Sigmoid colon (tissue), 7 donors: ENCODE data around the gene MYO1A. TPM values are rescaled to one million over a fixed set of nuclear protein-coding genes. Genes with fewer than 3 reads are reported as not detected.
A peak's percentile ranks its signal among the peaks of the same experiment; 100 is the strongest.

Source experiments
- DNase-seq: peaks from one replicate; pipeline ENCODE4 v3.0.0-alpha.2; 2019
- H3K27ac ChIP-seq, 4 donors: fragments of 200-600 bp; sonication (generic); one replicate each; pipeline ENCODE4 v1.5.1; 2016 to 2019; ENCODE audit warnings: mild to moderate bottlenecking in 1 of 4
- H3K27me3 ChIP-seq, 3 donors: fragments of 200-600 bp; sonication (generic); one replicate each; pipeline ENCODE4 v1.5.1; 2019; ENCODE audit warnings: mild to moderate bottlenecking in 1 of 3
- H3K36me3 ChIP-seq, 4 donors: fragments of 200-600 bp; sonication (generic); one replicate each; pipeline ENCODE4 v1.5.1; 2016 to 2019
- H3K4me1 ChIP-seq, 4 donors: fragments of 200-600 bp; sonication (generic); one replicate each; pipeline ENCODE4 v1.5.1; 2017 to 2019
- H3K4me3 ChIP-seq, 4 donors: fragments of 200-600 bp; sonication (generic); one replicate each; pipeline ENCODE4 v1.5.1; 2017 to 2019; ENCODE audit warnings: mild to moderate bottlenecking in 2 of 4, moderate library complexity in 1 of 4
- H3K9me3 ChIP-seq, 4 donors: fragments of 200-600 bp in 3 of 4; sonication (generic) in 3 of 4; one replicate each; pipeline versions ENCODE4 v1.5.1 to v1.6.1; 2013 to 2019
- EP300 ChIP-seq, 4 donors: sonication (generic); formaldehyde crosslinking; IDR thresholded peaks; one replicate each; pipeline ENCODE4 v1.6.1; 2017; ENCODE audit warnings: antibody characterized with exemption in 4 of 4
- POLR2A ChIP-seq, 2 donors: fragments of 450-650 bp; IDR thresholded peaks; one replicate each; pipeline ENCODE4 v1.6.1; 2016; ENCODE audit warnings: antibody characterized with exemption in 2 of 2, mild to moderate bottlenecking in 2 of 2, moderate library complexity in 2 of 2
- POLR2AphosphoS5 ChIP-seq, 4 donors: sonication (generic); formaldehyde crosslinking; IDR thresholded peaks; one replicate each; pipeline ENCODE4 v1.6.1; 2017; ENCODE audit warnings: antibody characterized with exemption in 4 of 4
- WGBS, 2 donors: extraction: QIAGEN DNeasy Blood & Tissue Kit; methylation state at CpG; one replicate each; pipeline ENCODE4 v1.1.7; 2013; 5-methylcytosine and 5-hydroxymethylcytosine counted together
- intact Hi-C: fragments of 100-400 bp; cut with DNase I; formaldehyde crosslinking; loops from one replicate; pipeline ENCODE4 v1.15.1; 2023
- polyA plus RNA-seq, 3 donors: library from polyadenylated mRNA; stranded (reverse); fragments of 200-250 nt; gene quantifications; one replicate each; pipeline ENCODE4 v1.2.3, GENCODE V29; 2013
- total RNA-seq, 4 donors: library from RNA; depleted of rRNA; stranded (reverse); fragments of >200 nt; gene quantifications; one replicate each; pipeline ENCODE4 v1.1.0, GENCODE V29; 2016
- TF ChIP-seq, protein P1 (sequence below), 4 experiments: fragments of 450-650 bp in 3 of 4; fragments of 200-600 bp in 1 of 4; IDR thresholded peaks; one replicate each; pipeline ENCODE4 v1.5.1; 2016 to 2019; ENCODE audit warnings: antibody characterized with exemption in 4 of 4, mild to moderate bottlenecking in 3 of 4, moderate library complexity in 2 of 4
- donor health status: healthy with polysubstance abuse.
- donor health status: Bipolar disorder and iron deficiency.
- donor health status: healthy.

MYO1A gene
- total and polyA plus RNA-seq, 7 donors, result 0.71 to 112 (median 7.2) TPM

DNA sequence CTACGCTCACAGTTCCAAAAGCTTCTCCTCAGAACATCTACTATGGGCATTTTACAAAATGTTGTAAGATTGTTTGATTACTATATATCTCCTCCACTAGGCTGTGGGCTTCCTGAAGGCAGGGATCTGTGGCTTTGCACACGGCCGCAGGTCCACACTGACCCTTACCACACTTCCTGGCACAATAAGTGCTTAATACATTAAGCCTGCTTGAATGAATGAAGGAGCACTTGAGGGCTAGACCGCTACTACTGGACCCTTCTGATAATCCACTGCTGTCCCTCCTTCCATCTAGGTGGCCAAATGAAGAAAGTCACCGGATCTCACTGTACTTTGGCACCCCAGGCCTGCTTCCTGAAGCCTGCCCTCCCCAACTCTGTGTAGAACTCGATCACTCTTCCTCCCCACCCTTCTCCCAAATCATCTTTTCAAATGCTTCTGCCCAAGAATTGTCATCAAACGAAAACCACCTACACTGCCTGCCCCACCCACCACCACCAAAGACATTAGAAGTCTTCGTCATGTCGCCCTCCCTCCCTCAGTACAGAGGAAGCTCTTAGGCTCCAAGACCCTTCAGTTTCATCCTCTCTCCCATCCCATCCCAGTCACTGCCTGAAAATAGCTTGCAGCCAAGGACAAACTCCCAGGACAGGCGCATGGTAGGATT lies 43.0 kb downstream of the MYO1A start:
- DNase-seq, result no peak
- Histone ChIP-seq H3K4me1 (peaks cover 0 to 47% (median 37%) of the 10 kb centered on the region in 4 donors), H3K4me3 (peak overlapping the region in 3 of 4 donors; percentile 91 to 98 (median 94)), H3K27ac (peak overlapping the region; percentile 54 to 94 (median 92)), H3K36me3 (peaks cover 18 to 29% (median 24%) of the 10 kb centered on the region in 4 donors), H3K9me3 (no peaks in the 10 kb centered on the region), H3K27me3 (no peaks in the 10 kb centered on the region)
- intact Hi-C loops, result loop anchor here (5.0 to 10.0 kb wide), 3 partner anchors 105 to 362 kb away; partner anchors contain the start of genes ATP5F1B and STAT6
- WGBS, 2 donors, result 46 to 53% methylated on average over 10 of the region's 10 CpGs
- TF ChIP-seq, protein P1, sequence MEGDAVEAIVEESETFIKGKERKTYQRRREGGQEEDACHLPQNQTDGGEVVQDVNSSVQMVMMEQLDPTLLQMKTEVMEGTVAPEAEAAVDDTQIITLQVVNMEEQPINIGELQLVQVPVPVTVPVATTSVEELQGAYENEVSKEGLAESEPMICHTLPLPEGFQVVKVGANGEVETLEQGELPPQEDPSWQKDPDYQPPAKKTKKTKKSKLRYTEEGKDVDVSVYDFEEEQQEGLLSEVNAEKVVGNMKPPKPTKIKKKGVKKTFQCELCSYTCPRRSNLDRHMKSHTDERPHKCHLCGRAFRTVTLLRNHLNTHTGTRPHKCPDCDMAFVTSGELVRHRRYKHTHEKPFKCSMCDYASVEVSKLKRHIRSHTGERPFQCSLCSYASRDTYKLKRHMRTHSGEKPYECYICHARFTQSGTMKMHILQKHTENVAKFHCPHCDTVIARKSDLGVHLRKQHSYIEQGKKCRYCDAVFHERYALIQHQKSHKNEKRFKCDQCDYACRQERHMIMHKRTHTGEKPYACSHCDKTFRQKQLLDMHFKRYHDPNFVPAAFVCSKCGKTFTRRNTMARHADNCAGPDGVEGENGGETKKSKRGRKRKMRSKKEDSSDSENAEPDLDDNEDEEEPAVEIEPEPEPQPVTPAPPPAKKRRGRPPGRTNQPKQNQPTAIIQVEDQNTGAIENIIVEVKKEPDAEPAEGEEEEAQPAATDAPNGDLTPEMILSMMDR (IDR thresholded peaks at IDR 0.05), result peak in 1 of 4 experiments; percentile 11
- TF ChIP-seq POLR2A (IDR thresholded peaks at IDR 0.05) (no peak), POLR2AphosphoS5 (IDR thresholded peaks at IDR 0.05) (no peak), EP300 (IDR thresholded peaks at IDR 0.05) (no peak)

DNA sequence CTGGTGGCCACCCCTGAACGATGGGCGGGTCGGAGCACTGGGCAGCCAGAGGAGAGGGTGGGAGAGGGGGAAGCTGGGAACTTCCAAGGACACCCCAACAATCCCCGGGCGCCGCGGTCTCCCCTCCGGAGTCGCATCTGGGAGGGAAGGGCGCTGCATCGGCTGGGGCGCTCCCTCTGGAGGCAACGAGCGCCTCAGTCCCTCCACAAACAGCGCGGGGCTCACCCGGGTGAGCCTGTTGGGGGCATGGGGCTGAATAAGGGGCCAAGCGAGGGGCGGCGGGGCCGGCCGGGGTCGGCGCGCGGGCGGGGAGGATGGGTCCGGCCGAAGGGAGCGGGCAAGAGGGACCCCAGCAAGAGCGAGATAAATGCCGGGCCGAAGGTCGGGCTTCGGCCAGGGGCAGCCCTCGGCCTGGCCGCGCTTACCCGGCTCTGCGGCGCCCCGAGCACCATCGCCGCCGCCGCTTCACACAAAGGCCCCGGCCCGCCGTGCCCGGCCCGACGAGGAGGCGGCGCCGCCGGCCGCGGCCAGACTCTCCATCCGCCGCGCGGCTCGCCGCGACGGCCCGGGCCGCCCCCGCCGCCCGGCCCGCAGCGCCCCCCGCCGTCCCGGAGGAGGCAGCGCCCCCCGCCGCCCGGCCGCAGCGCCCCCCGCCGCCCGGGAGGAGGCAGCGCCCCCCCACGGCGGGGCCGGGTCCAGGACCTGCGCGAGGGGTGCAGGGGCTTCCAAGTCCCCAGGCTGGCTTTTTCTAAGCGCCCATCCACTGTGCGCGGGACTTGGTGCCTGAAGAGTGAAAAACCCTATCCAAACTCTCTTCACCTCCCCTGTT lies 43.7 kb downstream of the MYO1A start, which contains the start of gene ZBTB39:
ZBTB39 (minus strand) TSS at position 567 of the 829 bp plus-strand sequence. CDS start 1,629 bp downstream, outside the sequence.
- DNase-seq, result peak; percentile 72
- Histone ChIP-seq H3K4me3 (peak within 1 kb of the TSS; percentile 91 to 98 (median 94)), H3K27me3 (no peaks in the 10 kb centered on the region), H3K4me1 (peaks cover 0 to 54% (median 41%) of the 10 kb centered on the region in 4 donors), H3K9me3 (no peaks in the 10 kb centered on the region), H3K36me3 (peaks cover 18 to 36% (median 25%) of the 10 kb centered on the region in 4 donors), H3K27ac (peak within 1 kb of the TSS; percentile 81 to 94 (median 92))
- no peak for TF ChIP-seq POLR2AphosphoS5 (IDR thresholded peaks at IDR 0.05)
- TF ChIP-seq, protein P1 (IDR thresholded peaks at IDR 0.05), result peak in 3 of 4 experiments; percentile 20 to 39 (median 29)
- no peak for TF ChIP-seq POLR2A (IDR thresholded peaks at IDR 0.05)
- TF ChIP-seq EP300 (IDR thresholded peaks at IDR 0.05), result no peak
- intact Hi-C loops, result loop anchor here (5.0 to 10.0 kb wide), 3 partner anchors 106 to 361 kb away; partner anchors contain the start of genes ATP5F1B and STAT6
- 1% methylated on average over 94 of the region's 94 CpGs for WGBS, 2 donors

DNA sequence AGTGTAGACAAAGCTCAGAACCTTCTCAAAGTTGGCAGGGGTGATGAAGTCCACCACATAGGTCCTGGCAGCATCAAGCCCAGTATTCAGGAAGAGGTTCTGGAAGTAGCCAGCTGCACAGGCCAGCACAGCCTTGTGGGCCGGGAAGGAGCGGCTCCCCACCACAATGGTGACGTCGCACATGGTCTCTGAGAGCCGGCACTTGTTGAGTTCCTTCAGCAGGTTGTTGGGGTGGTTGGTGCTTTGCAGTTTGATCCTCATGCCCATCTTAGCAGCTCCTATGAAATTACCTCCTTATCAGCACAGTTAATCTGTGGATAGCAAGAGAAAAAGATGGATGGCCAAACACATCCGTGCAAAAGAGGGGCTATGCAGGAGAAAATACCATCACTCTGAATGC lies 45.3 kb downstream of the MYO1A start:
- WGBS, 2 donors, result 88 to 90% methylated on average over 6 of the region's 6 CpGs
- Histone ChIP-seq H3K36me3 (peaks cover 20 to 52% (median 26%) of the 10 kb centered on the region in 4 donors), H3K27me3 (no peaks in the 10 kb centered on the region), H3K4me3 (no peak overlapping the region), H3K27ac (no peak overlapping the region), H3K9me3 (no peaks in the 10 kb centered on the region), H3K4me1 (peaks cover 0 to 58% (median 43%) of the 10 kb centered on the region in 4 donors)
- intact Hi-C loops, result loop anchor here (5.0 to 10.0 kb wide), 3 partner anchors 108 to 360 kb away; partner anchors contain the start of genes ATP5F1B and STAT6
- DNase-seq, result no peak
- TF ChIP-seq, protein P1 (IDR thresholded peaks at IDR 0.05), result no peak
- no peak for TF ChIP-seq POLR2AphosphoS5 (IDR thresholded peaks at IDR 0.05)
- TF ChIP-seq EP300 (IDR thresholded peaks at IDR 0.05), result no peak
- TF ChIP-seq POLR2A (IDR thresholded peaks at IDR 0.05), result no peak

DNA sequence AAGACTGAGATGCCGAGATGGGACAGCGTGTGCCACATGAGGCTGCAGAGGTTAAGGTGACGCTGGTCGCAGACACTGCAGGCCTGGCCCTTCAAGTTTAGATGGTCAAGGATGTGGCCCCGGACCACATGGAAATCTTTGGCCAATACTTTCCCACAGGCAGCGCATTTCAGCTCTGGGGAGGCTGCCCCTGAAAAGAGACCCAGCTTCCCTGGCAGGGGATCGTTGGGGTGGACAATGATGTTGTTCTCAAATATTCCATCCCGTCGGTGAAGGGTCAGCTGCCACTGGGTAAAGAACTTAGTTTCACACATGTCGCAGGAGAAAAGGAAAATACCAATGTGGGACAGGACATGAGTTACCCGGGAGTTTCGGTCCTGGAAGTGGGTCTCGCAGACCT lies 46.5 kb downstream of the MYO1A start:
- DNase-seq, result peak; percentile 51
- Histone ChIP-seq H3K4me3 (no peak overlapping the region), H3K27me3 (no peaks in the 10 kb centered on the region), H3K9me3 (no peaks in the 10 kb centered on the region), H3K4me1 (peaks cover 0 to 46% (median 33%) of the 10 kb centered on the region in 4 donors), H3K36me3 (peaks cover 20 to 63% (median 26%) of the 10 kb centered on the region in 4 donors), H3K27ac (no peak overlapping the region)
- WGBS, 2 donors, result 94 to 95% methylated on average over 13 of the region's 13 CpGs
- TF ChIP-seq, protein P1 (IDR thresholded peaks at IDR 0.05), result no peak
- TF ChIP-seq POLR2A (IDR thresholded peaks at IDR 0.05) (no peak), EP300 (IDR thresholded peaks at IDR 0.05) (no peak)
- intact Hi-C loops, result loop anchor here (10.0 kb wide), 1 partner anchor 359 kb away; the partner anchor contains the start of gene ATP5F1B
